ENCODE data around the gene SLC22A15. TPM values are rescaled to one million over a fixed set of nuclear protein-coding genes. Genes with fewer than 3 reads are reported as not detected.
A peak's percentile ranks its signal among the peaks of the same experiment; 100 is the strongest.
"Not testable (repeated sequence)": the region's sequence is repeated elsewhere in the genome, so short reads cannot be mapped to it uniquely, and the experiment has no call there.

SLC22A15 gene
- total RNA-seq, 1 donor from 2014 or later: 15.7 TPM

DNA sequence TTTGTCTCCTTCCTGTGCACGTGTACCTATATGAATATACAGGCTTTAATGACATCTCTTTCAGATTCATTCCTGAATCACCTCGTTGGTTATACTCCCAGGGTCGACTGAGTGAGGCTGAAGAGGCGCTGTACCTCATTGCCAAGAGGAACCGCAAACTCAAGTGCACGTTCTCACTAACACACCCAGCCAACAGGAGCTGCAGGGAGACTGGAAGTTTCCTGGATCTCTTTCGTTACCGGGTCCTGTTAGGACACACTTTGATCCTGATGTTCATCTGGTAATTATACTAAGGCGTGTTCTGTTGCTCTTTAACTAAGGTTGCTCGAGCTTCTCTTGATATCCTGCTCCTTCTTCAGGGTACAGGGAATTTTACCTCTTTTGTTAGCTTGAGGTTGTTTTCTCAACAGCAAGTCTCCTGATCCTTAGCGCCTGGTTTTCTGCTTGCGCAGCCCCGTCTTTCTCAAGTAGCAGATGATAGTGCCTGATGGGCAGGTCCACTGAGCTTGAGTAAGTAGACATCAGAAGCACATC lies 55.1 kb downstream of the SLC22A15 start:
- no peak for DNase-seq (ENCODE audit: low read depth)

DNA sequence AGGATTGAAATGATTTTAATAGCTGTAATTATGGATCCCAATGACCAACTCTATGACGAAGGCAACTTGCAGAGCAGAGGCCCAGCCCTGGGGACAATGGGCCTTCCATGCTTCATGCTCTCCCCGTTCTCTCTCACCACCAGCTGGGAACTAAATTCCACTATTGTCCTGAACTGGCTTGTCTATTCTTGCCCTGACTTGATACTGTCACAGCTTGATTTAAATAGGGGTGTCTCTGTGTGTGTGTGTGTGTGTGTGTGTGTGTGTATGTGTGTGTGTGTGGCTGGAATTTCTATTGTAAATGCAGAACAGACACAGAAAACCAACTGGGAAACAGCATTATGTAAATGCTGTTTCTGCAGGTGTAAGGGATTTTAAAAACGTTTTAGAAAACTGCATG lies 57.0 kb downstream of the SLC22A15 start:
- no peak for DNase-seq (ENCODE audit: low read depth)

DNA sequence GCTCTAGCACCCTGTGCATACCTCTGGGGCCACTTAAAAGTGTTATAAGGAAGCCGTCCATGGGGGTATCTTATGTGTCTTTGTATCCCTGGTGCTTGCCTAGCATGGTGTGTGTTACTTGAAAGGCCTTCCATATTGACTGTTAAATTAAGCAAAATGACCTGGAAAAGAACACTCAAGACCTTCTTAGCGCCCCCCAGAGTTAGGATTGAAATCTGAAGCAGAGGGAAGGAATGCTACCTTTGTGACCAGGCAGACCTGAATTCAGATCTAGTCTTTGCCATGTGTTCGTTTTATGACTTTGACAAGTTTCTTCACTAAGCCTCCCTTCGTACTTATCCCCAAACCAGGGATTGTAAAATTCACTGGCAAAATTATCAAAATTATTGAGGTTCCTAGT lies 59.9 kb downstream of the SLC22A15 start:
- DNase-seq (ENCODE audit: low read depth): no peak

DNA sequence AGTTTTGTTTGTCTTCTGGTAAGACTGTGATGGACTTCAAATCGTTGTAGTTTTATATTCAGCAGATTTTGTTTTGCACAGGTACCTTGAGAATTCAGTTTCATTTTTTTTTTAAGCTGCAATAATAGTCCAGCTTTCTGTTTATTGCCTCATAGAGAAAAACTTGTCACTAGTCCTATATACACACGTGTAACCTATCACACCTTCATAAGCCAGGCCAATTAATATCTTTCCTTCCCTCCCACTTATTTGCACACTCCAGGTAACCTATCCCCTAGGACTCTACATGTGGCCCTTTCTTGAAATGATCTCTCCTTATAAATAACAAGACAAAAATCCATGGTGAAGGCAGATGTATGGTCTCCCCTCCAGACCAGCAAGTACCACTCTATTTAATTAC lies 62.4 kb downstream of the SLC22A15 start:
- no peak for DNase-seq (ENCODE audit: low read depth)

DNA sequence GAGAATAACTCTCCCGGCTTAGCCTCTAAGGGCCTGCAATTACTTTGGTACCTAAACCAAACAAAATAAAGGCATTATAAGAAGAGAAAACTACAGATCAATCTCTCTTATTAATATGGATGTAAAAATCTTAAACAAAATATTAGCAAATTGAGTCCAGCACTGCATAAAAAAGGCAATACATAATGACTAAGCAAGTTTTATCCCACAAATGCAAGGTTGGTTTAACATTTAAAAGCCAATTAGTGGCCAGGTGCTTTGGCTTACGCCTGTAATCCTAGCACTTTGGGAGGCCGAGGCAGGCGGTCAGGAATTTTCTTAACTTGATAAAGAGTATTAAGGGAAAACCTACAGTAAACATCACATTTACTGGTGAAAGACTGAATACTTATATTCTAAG lies 67.8 kb downstream of the SLC22A15 start:
- DNase-seq (ENCODE audit: low read depth): no peak

DNA sequence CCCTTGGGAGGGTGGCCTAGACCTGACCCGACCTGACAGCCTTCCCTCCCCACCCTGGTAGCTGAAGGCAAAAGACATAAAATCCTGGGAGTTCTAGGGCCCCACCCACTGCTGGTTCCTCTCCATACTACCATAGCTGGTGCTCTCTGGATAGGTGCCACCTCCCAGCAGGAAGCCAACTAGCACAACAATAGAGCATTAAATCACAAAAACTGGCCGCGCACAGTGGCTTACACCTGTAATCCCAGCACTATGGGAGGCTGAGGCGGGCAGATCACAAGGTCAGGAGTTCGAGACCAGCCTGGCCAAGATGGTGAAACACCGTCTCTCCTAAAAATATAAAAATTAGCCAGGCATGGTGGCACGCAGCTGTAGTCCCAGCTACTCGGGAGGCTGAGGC lies 70.6 kb downstream of the SLC22A15 start:
- not testable (repeated sequence) for DNase-seq (ENCODE audit: low read depth)

DNA sequence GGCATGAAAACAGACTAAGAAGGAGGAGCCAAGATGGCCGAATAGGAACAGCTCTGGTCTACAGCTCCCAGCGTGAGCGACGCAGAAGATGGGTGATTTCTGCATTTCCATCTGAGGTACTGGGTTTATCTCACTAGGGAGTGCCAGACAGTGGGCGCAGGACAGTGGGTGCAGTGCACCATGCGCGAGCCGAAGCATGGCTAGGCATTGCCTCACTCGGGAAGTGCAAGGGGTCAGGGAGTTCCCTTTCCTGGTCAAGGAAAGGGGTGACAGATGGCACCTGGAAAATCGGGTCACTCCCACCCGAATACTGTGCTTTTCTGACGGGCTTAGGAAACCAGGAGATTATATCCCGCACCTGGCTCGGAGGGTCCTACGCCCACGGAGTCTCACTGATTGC lies 75.6 kb downstream of the SLC22A15 start:
- DNase-seq (ENCODE audit: low read depth): not testable (repeated sequence)

DNA sequence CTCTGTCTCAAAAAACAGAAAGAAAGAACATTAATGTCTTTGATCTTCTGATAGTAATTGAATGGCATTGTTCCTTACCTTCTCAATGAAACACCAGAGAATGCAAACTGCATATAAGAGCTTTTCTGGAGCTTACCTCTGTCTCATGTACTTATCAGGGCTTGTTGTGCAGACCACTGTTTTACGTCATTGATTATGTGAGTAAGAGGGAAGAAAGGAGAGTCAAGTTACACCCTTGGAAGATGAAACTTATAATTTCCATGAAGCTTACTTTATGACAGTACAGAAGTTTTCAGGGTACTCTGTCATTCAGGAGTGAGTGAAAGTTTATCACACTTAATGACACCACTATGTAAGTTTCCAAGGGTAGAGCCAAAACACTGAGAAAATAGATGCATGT lies 85.9 kb downstream of the SLC22A15 start:
- DNase-seq (ENCODE audit: low read depth): no peak

DNA sequence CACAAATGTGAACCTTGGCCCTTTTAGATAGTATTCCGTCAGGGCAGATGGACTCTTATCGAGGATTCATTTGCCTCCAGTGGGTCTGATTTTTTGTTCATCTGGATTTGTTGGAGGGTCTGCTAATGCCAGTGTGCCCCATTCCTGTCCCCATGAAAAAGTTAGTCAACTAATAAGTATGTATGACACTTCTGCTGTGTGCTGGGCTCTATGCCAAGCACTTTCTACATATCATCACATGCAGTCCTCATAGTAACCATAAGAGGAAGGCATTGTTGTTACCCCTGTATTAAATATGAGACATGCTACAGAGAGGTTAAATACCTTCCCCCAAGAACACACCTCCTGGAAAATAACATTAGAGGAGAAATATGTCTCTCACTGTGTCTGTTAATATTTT lies 88.3 kb downstream of the SLC22A15 start:
- DNase-seq (ENCODE audit: low read depth): no peak

DNA sequence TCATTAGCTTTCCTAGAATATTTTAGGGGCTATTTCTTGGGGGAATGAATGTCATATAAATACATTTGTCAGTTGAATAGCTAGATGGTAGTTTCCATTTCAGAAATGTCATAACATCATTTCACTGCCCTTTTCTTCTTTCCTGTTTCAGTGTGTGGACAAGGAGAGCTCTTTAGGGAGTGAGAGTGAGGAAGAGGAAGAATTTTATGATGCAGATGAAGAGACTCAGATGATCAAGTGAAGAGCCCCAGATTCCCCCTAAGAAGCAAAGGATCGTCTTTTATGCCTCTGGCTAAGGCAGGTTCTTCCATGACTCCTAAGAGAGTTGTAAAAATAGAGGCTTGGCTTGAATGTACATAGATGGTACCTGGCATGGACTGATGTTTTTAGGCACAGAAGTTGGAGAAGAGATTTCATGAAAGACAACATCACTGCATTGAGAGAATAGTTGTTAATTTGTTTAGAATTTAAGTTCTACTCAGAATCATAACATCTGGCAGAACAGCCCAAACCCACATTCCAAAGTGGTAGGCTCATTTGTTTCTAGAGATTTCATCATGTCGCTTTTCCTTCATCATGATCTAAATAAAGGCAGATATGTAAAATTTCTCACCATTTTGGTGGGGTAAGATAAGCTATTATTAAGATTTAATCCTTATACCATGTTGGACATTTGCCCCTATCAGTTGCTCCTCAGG lies 90.7 kb downstream of the SLC22A15 start:
- DNase-seq (ENCODE audit: low read depth): no peak

DNA sequence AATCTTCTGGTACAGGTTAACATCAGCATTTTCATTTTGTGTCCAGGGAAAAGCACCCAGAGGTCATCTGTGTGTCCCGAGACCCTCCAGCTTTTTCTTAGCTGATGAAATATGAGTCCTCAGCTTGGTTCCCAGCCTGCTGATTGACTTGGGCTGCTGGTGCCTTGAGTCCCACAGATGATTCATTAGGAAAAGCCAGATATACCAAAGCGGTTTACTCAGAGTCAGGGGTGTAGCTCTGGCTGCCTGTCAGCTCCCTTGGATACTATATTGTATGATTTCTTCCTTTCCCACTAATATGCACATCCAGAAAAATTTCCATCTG lies 91.2 kb downstream of the SLC22A15 start:
- no peak for DNase-seq (ENCODE audit: low read depth)

DNA sequence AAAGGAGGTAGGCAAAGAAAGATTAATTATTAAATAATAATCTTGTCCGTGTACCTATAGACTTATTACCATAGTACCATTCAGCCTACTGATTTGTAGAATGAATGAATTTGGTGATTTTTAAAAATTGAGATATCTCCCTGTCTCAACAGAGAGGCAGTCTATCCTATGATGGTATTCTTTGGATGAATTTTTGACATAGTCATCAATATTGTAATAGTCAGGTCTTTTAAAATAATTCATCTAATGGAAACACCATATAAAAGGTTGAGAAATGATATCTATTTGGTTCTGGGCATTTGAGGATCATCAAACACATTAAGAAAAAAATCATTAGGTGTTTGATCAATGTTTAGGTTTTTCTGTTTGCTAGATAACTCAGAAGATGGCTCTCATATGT lies 99.3 kb downstream of the SLC22A15 start:
- DNase-seq (ENCODE audit: low read depth): no peak

DNA sequence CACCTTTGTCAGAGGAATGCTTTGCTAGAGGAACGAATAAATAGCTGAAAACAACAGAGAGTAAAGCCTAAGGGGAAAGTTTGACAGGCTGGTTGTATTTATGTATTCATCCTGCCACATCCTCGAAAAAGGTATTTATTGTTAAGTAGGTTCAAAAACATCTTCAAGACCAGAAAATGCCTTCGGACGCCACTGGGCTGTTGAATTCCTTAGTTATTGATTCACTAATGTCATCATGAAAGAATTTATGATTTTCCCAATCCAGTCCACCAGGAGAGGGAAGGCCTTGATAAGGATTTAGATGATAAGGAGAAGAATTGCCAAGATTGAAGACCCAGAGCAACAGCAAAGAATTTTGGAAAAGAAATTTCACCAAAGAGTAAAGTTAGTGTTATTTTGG lies 99.7 kb downstream of the SLC22A15 start:
- DNase-seq (ENCODE audit: low read depth): peak; percentile 59

DNA sequence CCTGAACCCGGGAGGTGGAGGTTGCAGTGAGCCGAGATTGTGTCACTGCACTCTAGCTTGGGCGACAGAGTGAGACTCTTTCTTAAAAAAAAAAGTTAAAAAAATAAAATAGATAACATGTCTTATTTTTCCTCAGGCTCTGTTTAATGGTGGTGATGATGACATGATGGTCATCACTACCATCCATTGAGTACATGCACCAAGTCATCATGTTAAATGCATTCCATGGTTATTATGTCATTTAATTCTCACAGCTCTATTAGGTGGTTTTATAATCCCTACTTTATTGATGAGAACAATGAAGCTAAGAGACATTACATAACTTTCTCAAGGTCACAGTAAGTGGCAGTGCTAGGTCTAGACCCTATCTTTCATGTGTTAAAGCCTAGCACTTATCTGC lies 100.5 kb downstream of the SLC22A15 start:
- DNase-seq (ENCODE audit: low read depth): peak; percentile 30

DNA sequence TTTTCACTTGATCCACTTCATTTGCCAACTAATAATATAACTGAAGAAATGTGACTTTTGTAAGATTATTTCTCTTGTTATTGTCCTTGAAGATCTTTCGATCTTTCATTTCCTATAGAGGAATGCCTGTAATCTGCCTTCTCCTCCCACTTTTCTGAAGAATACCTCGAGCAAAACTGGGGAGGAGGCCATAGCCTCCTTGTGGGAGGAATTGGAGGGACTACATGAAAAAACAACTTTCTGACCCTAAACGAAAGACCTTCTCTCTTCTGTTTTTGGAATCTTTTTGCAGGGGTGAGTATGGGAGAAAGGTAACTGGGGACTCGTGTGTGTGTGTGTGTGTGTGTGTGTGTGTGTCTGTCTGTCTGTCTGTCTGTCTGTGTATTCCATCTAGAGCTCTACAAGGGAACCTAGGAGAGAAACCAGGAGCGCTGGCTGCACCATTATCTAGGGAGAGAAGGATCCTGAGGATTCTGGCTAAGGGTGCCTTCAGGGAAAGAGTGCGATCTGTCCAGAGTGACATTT lies 102.4 kb downstream of the SLC22A15 start:
- DNase-seq (ENCODE audit: low read depth): no peak

DNA sequence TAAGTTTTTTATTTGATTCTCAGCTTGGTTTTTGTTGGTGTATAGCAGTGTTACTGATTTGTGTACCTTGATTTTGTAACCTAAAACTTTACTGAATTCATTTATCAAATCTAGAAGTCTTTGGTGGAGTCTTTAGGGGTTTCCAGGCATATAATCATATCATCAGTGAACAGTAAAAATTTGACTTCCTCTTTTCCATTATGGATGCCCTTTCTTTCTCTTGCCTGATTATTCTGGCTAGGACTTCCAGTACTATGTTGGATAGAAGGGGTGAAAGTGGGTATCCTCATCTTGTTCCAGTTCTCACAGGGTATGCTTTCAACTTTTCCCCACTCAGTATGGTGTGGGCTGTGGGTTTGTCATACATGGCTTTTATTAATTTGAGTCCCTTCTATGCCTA lies 111.3 kb downstream of the SLC22A15 start:
- no peak for DNase-seq (ENCODE audit: low read depth)

DNA sequence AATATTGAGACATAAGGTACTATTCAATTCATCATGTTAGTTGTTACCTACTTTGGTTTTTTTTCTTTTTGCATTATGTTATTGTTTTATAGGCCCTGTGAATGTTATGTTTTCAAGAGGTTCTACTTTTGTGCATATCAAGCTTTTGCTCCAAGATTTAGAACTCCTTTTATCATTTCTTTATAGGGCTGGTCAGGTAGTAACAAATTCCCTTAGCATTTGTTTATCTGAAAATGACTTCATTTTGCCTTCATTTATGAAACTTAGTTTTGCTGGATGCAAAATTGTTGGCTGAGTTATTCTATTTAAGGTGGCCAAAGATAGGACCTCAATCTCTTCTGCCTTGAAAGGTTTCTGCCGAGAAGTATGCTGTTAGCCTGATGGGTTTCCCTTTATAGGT lies 113.6 kb downstream of the SLC22A15 start:
- no peak for DNase-seq (ENCODE audit: low read depth)

DNA sequence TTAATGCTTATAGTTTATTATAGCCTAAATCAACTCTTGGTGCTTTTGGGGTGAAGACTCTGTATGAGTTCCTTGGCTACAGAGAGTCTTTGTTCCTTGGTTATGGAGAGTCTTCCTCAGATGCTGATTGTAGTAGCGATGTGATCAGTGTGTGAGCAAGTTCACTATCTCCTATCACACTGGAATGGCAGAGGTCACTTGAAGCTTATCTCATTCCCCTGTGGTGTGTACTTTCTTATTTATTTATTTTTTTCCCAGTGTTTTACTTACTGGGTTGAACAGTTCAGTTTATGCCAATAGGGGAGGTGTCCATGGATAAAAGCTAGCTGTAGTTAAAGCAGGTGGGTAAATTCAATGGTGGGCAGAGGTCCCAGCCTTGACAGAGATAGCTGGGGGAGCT lies 114.8 kb downstream of the SLC22A15 start:
- DNase-seq (ENCODE audit: low read depth): no peak

DNA sequence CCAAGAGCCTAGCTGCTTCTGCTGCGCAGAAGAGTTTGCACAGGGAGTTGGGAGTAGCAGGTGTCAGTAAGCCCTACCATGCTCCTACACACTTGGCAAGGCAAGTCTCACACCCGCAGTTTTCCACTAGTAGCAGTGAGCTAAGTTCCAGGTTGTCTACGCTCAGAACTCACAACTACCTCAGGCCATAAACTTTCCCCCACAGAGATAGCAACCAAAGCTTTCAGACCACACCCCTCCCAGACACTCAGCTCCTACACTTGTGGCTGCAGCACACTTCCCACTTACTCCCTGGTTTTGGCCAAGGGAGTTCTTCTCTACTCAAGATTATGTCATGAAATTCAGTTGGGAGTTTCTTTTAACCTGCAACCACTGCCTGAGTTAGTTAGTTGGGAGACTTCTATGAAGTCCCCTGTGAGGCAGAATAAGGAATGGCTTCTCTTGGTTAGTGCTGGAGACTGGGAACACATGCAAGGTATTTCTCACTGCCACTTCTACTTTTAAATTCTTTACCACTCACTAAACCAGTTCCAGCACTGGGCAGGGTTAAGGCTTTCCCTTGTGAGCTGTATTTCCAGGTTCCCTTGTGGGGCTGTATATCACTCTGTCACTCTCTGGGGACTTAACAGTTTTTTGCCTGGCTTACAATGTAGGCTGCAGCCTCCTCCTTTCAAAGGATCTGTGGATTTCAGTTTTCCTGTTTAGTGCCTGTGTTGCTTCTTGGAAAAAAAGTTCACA lies 116.6 kb downstream of the SLC22A15 start:
- no peak for DNase-seq (ENCODE audit: low read depth)

DNA sequence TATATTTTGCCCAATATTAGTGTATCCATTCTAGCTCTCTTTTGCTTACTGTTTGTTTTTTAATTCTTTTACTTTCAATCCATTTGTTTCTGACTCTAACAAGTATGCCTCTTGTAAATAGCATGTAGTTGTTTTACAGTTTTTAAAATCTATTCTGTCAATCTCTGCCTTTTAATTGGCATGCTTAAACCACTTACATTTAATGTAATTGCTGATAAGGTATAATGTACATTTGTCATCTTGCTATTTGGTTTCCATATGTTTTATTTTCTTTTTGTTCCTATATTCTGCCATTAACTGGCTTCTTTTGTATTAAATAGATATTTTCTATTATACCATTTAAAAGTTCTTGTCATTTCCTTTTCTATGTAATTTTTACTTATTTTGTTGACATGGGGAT lies 118.7 kb downstream of the SLC22A15 start:
- no peak for DNase-seq (ENCODE audit: low read depth)

DNA sequence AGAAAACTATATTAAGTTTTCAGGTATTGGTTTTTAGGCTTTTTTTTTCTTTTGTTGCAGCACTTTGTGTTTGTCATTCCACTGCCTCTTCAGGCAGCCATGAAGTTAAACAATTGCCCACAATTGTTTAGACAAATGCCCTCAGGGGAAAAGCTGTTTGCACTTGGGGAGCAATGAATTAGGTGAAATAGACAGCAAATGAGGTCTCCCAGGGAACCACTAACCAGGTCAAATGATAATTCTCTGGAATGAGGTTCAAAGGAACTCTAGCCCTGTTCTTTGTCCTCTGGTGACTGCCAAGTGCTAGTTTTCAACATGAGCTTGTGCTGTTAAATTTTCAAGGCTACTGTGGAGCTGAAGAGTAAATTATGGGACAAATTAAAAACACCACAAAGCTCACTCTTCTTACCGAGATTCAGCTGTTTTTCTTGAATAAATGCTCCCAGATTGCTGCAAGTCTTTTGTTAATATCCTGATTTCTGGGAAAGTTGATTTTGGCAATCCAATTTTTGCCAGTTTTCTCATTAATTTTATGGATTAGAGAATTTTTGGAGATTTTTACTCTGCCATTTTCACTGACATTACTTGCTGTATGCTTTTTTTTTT lies 119.8 kb downstream of the SLC22A15 start:
- no peak for DNase-seq (ENCODE audit: low read depth)

DNA sequence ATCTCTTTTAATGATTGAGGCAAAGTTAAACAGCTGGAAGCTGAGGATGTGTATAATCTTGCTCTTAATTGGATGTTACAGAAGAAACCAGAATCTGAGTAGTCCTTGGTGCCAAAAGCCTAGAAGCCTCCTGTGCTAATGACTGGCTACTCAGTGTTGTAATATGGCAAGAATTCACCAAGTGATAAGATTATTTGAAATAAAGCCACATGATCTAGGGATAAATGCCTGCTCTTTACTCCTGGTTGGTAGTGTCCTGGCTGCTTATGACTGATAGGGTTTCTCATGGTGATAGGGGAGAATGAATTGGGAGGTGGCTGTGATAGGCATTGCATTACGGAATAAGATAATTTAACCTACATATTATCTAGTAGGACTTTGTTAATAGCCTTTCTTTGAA lies 121.3 kb downstream of the SLC22A15 start:
- DNase-seq (ENCODE audit: low read depth): no peak

DNA sequence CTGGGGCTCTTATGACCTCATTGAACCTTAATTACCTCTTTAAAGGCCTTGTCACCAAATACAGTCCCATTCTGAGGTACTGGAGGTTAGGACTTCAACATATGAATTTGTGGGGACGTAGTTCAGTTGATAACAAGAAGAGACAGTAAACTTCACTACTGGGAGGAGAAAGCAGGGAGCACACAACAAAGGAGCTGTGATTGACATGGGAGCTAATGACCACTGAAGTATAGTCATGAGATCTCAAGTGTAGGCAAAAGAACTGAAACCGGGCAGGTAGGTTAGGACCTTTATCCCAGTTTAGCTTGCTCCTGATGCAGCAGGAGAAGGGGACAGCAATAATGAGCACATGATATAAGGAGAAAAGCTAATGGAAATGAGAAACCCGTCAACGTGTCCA lies 123.1 kb downstream of the SLC22A15 start:
- no peak for DNase-seq (ENCODE audit: low read depth)

Measured in renal cortical epithelial cell (primary cell).